Stimulated activated effector memory CD8-positive, alpha-beta T cell treated with anti-CD3 and anti-CD28 coated beads, Interleukin-12 subunit alpha, Interleukin-12 subunit beta, amount 100 ng/mL, for 72 hours (primary cell): ENCODE measurements around the gene AURKAIP1.

Source experiments
- ATAC-seq: fragments of 150-1000 bp; cut with Tn5 transposase; 2 replicates; pipeline ENCODE4 v1.10.0; 2021
- DNase-seq, 2 donors: peaks; one replicate each; pipeline ENCODE4 v3.0.0; 2021 to 2022; ENCODE audit warnings: low spot score in 2 of 2
- H3K27ac Mint-ChIP-seq: one replicate; pipeline ENCODE4 v1.8.0; 2022; ENCODE audit warnings: mild to moderate bottlenecking, mixed read lengths
- H3K36me3 Mint-ChIP-seq: one replicate; pipeline ENCODE4 v1.8.0; 2022; ENCODE audit warnings: mild to moderate bottlenecking, mixed read lengths
- H3K4me1 Mint-ChIP-seq: one replicate; pipeline ENCODE4 v1.8.0; 2022; ENCODE audit warnings: mixed read lengths
- H3K4me3 Mint-ChIP-seq: one replicate; pipeline ENCODE4 v1.8.0; 2022; ENCODE audit warnings: mild to moderate bottlenecking, mixed read lengths
- H3K9me3 Mint-ChIP-seq: one replicate; pipeline ENCODE4 v1.8.0; 2022; ENCODE audit warnings: mixed read lengths

The AURKAIP1 gene

DNA sequence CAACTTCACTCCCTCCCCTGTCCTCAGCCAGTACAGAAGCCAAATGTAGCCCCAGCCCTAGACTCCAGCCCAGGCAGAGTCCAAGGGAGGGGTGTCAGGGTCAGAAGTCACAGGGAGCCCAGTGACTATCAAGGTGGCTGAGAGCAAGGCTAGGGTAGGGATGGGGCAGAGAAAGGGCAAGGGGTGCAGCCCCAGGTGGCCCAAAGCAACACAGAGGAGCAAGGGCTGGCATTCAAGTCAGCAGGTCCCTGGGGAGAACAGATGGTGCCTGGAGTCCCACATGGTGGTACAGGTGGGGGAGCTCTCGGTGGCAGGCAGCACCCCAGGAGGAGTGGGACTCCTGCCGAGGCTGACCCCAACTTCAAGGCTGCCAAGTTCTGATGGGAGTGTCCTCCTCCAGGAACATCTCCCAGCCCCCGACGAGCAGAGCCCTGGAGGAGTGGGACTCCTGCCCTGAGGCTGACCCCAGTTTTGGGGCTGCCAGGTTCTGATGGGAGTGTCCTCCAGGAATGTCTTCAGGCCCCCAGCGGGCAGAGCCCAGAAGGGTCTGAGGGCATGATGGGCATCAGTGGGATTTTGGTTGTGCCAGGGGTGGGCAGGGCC lies 22.1 kb downstream of the AURKAIP1 start:
- no peak overlapping the region for H3K27ac Mint-ChIP-seq
- H3K4me1 Mint-ChIP-seq: peaks cover 7% of the 10 kb centered on the region
- peak overlapping the region; percentile 61 for H3K4me3 Mint-ChIP-seq
- H3K9me3 Mint-ChIP-seq: no peaks in the 10 kb centered on the region
- ATAC-seq: no peak
- H3K36me3 Mint-ChIP-seq: no peaks in the 10 kb centered on the region
- no peak for DNase-seq

DNA sequence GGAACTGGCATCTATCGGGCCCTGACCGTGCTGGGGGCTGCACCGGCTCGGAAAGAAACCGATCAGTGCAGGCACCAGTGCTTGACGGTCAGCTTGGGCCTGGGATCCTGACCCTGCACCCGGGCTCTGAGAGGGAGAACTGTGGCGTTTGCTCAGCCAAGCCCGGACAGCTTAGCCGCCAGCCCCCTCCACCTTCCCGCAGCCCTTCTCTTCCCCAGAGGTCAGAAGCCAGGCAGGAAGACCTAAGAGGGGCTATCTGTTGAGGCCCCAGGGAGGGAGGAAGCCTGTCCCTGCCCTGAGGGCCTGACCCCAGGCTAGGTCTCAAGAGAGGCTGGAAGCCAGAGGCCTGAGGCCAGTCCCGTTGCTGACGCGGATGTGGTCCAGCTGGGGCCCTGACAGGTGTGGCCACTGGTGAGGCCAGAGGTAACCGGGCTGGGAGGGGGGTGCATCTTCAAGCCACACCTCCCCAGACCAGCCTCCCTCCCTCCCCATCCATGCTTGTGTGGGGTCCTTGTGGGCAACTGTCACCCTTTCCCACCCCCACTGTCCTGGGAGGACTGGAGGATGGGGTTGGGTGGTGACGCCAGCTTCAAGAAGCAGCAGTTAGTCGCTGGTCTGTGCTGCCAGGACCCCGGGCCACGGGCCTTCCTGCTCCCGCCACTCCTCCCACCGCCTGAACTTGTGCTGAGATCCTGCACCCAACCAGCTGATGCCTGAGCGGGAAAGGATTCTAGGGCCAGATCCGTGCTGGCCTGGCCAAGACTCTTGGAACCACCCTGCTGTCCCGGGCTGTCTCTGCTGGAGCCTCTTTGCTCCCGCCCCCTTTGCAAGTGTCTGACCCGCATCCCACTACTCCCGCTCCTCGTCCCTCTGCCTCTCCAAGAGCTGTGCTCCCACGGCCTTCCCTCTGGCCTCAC lies 23.2 kb downstream of the AURKAIP1 start:
- H3K4me1 Mint-ChIP-seq: peaks cover 17% of the 10 kb centered on the region
- H3K9me3 Mint-ChIP-seq: no peaks in the 10 kb centered on the region
- ATAC-seq (no peak), DNase-seq (no peak)
- H3K4me3 Mint-ChIP-seq: peak overlapping the region; percentile 61
- H3K36me3 Mint-ChIP-seq: no peaks in the 10 kb centered on the region
- peak overlapping the region; percentile 29 for H3K27ac Mint-ChIP-seq

DNA sequence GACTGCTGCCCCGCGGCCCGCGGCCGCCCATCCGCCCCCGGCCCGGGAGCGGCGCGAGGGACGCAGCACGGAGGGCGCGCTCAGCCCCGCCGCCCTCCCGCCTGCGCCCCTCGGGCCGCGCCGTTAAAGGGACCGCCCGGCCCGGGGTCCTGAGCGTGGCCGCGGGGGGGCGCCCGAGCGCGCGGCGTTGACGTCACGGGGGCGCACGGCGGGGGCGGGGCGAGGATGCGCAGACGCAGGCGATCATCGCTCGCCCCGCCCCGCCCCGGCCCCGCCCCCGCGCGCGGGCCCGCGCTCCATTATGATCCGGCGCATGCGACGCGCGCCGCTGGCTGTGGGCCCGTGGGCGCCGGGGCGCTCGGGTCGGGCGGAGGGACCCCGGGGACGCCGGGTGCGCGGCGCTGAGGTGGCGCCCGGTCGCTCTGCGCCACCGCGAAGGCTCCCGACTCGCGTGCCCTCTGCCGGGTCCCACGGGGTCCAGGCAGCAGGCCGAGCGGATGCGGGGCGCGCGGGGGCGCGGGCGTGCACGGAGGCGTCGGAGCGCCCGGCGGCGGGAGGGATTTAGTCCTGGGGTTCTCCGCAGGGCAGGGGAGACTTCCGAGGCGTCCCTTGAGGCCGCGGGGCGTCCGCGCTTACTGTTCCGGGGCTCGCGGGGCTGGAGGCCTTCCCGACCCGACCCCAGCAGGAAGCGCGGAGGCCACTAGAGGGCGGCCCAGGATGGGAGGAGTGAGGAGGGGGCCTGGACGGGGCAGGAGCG lies 25.6 kb downstream of the AURKAIP1 start, which contains the start of gene DVL1:
TSS of gene DVL1 (minus strand) at position 163 of the 757 bp plus-strand sequence. CDS start 353 bp downstream, outside the sequence.
- DNase-seq (peak; percentile 84 to 85), ATAC-seq (peak; percentile 79)
- H3K4me3 Mint-ChIP-seq: peak within 1 kb of the TSS; percentile 71
- H3K27ac Mint-ChIP-seq: no peak within 1 kb of the TSS
- peaks cover 24% of the 10 kb centered on the region for H3K4me1 Mint-ChIP-seq
- H3K9me3 Mint-ChIP-seq: no peaks in the 10 kb centered on the region
- H3K36me3 Mint-ChIP-seq: no peaks in the 10 kb centered on the region

DNA sequence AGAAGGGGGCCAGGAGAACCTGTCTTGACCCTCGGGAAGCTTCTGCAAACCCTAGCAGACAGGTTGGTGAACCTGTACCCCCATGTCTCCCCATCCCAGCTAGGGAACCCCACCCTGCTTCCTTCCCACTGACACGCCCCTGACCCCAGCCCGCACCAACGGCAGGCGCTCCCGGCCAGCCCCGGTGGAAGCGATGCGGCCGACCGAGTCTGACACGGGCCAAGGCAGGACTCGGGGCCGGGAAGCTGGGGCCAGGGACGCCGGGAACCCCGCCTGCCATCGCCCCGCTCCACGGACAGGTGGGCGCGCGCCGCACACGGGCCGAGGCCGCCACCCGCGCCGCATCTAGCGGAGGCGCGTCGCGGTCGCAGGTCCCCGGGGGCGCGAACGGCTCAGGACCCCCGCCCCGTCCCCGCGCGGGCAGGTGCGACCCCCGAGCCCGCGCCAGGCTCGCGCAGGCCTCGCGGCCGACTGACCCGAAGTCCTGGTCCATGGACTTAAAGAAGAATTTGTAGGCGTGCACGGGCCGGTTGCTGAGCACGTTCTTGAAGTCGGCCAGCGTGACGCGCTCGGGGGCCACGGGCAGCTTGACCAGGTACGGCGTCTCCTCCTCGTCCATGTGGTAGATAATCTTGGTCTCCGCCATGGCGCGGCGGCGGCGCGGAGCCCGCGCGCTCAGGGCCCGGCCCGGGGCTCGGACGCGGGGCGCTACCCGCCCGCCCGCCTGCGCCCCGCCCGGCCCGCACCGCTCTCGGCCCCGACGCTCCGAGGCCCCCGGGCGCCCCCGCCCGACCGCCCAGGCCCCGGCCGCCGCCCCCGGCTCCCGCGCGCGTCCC lies 26.4 kb downstream of the AURKAIP1 start:
- Mint-ChIP-seq H3K27ac (no peak overlapping the region), H3K4me1 (peaks cover 24% of the 10 kb centered on the region), H3K9me3 (no peaks in the 10 kb centered on the region), H3K4me3 (peak overlapping the region; percentile 71), H3K36me3 (no peaks in the 10 kb centered on the region)
- ATAC-seq (peak; percentile 47), DNase-seq (no peak)

DNA sequence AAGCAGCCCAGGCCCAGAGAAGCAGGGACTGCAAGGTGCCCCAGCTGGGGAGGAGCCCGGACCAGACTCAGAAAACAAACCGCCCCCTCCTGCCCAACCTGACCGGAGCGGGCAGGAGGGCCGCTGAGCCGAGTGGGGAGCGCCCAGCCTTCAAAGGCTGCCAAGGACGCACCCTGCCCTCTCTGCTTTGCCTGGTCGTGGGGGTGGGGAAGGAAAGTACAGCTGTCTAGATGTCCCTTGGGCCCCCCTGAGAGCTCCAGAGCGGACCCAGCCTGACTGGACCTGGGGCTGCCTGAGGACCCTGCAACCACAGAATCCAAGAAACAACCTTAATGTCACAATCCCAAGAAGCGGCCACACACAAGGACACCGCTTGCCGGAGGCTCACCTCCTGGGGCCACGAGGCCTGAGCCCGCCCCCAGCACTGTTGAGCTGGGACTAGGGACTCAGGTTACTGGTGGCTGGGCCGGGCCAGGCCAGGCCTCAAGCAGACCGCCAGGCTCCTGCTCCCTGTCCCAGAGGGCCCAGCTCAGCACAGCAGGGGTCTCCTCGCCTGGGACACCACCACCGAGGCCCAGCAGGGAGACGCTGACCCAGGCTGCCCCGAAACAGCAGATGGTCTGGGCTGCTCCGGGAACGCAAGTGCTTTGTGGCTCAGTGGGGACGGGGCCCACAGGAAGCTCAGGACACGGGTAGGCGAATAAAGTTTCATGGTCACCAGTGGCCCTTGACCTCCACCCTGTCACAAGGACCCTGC lies 27.2 kb downstream of the AURKAIP1 start:
- Mint-ChIP-seq H3K27ac (no peak overlapping the region), H3K4me1 (peaks cover 24% of the 10 kb centered on the region), H3K4me3 (peak overlapping the region; percentile 71)

DNA sequence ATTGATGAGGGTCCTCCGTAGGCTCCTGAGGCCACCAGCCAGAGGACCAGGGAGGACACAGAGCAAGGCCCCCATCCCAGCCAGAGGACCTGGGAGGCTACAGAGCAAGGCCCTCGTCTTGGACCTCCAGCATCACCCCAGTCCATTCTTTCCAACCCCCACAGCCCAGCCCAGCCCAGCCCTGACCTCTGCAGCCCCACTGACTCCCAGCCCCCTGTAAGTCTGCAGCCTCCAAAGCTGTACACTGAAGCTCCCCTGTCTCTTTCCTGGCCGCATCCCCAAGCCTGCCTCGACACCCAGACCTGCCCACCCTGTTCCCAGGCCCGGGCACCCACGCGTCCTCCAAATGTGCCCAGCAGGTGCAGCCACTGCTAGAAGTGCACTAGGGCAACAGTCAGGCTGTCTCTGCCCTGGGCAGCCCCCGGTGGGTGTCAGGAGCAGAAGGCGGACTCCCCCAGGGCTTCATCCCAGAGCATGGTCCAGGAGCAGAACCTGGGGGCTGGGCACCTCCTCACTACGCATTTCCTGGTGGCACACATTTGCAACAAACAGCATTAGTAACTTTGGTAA lies 27.9 kb downstream of the AURKAIP1 start:
- no peak for ATAC-seq
- DNase-seq: no peak
- no peaks in the 10 kb centered on the region for H3K36me3 Mint-ChIP-seq
- peak overlapping the region; percentile 71 for H3K4me3 Mint-ChIP-seq
- no peak overlapping the region for H3K27ac Mint-ChIP-seq
- peaks cover 19% of the 10 kb centered on the region for H3K4me1 Mint-ChIP-seq
- no peaks in the 10 kb centered on the region for H3K9me3 Mint-ChIP-seq

More for the DNA sequence above, 27.2 kb downstream of the AURKAIP1 start:
- Mint-ChIP-seq H3K36me3 (no peaks in the 10 kb centered on the region), H3K9me3 (no peaks in the 10 kb centered on the region)
- ATAC-seq (no peak), DNase-seq (no peak)

DNA sequence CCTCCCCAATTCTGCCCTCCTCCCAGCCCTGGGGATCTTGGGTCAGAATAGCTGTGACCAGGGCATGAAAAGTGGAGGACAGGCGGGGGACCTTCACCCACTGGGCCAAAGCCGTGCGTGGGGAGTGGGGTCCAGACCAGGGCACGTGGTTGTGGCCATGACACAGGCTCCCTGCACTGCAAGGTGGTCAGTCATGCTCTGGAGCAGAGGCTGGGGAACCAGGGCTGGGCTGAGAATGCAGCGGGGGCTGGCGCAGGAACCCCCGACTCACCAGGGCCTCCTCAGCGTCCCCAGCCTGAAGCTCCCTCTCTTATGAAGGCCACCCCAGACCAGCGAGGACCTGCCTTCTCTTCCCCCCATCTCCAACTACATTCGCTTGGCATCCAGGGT lies 28.5 kb downstream of the AURKAIP1 start:
- DNase-seq: no peak
- no peak for ATAC-seq
- no peak overlapping the region for H3K27ac Mint-ChIP-seq
- peaks cover 16% of the 10 kb centered on the region for H3K4me1 Mint-ChIP-seq
- H3K4me3 Mint-ChIP-seq: peak overlapping the region; percentile 71
- H3K36me3 Mint-ChIP-seq: no peaks in the 10 kb centered on the region
- no peaks in the 10 kb centered on the region for H3K9me3 Mint-ChIP-seq

DNA sequence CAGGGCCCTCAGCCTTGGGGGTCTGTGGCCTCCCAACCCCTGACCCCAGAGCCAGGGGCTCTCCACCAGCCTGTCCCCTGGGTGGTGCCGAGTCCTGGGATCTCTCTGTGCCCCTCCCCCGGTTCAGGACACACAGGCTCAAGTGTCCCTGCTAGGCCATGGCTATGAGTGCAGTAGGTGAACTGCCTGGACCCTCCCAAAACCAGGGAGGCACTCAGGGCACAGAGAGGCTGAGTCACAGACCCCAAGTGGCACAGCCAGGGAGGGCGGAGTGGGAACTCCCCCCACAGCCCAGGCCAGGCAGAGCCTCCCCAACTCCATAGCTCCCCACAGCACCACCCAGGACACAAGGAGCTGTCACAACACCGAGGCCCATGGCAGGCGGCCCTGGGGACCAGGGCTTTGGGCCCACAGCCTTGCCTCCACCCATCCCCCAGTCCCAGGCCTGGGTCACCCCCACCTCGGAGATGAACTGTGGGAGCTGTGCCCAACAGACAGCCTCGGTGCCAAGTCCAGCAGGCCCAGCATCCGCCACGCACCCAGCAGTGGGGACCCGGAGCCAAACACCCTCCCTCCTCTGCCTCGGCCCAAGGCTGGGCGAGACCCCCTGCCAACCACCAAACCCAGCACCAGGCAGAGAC lies 29.0 kb downstream of the AURKAIP1 start:
- H3K27ac Mint-ChIP-seq: no peak overlapping the region
- peaks cover 21% of the 10 kb centered on the region for H3K4me1 Mint-ChIP-seq
- H3K9me3 Mint-ChIP-seq: no peaks in the 10 kb centered on the region
- no peak overlapping the region for H3K4me3 Mint-ChIP-seq
- H3K36me3 Mint-ChIP-seq: no peaks in the 10 kb centered on the region
- ATAC-seq (no peak), DNase-seq (no peak)

DNA sequence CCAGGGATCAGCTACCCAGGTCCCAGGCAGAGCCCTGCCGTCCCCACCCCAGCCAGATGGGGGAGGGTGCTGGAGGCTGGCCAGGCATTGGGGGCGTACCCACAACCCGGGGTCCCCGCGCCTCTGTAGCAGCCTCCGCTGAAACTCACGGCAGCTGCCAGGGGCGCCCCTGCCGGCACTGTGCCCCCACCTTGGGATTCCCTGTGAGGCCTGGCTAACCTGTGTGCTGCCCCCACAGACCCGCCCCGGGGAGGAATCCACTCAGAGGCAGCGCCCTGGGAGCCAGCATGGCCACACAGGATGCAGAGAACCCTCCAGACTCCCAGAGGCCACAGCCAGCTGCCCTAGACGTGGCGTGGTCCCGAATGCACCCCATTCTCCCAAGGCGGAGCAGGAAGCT lies 29.6 kb downstream of the AURKAIP1 start:
- H3K4me1 Mint-ChIP-seq: peaks cover 23% of the 10 kb centered on the region
- ATAC-seq: no peak

DNA sequence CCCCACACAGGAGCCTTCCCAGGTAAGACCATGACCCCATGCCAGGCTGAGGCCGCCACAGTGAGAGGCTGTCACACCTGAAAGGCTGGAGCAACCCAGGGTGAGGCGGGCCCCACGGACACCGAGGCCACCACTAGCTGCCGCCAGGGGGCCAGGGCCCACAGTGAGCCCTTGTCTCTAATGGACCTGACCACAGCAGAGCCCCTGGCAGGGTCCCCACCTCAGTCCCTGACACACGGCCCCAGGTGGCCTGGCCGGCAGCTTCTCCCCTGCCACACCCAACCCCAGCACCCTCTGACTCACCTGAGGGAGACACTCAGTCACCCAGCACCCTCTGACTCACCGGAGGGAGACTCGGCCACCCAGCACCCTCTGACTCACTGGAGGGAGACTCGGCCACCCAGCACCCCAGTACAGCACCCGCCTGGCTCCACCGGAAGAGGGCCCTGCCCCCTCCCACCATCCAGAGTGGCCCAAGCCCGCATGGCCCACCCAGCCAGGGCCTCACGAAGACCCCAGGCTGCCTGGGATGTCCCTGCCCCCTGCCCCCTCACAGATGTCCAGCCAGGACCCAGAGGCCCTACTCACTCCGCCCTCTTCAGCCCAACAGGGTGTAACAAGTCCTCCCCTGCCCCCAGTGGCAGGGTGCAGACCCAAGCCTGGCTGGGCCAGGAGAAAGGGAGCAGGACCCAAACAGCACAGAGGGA lies 30.2 kb downstream of the AURKAIP1 start:
- H3K4me1 Mint-ChIP-seq: peaks cover 23% of the 10 kb centered on the region
- H3K36me3 Mint-ChIP-seq: no peaks in the 10 kb centered on the region

More for the DNA sequence above, 29.6 kb downstream of the AURKAIP1 start:
- no peak for DNase-seq
- Mint-ChIP-seq H3K4me3 (no peak overlapping the region), H3K27ac (peak overlapping the region; percentile 74), H3K36me3 (no peaks in the 10 kb centered on the region), H3K9me3 (no peaks in the 10 kb centered on the region)

DNA sequence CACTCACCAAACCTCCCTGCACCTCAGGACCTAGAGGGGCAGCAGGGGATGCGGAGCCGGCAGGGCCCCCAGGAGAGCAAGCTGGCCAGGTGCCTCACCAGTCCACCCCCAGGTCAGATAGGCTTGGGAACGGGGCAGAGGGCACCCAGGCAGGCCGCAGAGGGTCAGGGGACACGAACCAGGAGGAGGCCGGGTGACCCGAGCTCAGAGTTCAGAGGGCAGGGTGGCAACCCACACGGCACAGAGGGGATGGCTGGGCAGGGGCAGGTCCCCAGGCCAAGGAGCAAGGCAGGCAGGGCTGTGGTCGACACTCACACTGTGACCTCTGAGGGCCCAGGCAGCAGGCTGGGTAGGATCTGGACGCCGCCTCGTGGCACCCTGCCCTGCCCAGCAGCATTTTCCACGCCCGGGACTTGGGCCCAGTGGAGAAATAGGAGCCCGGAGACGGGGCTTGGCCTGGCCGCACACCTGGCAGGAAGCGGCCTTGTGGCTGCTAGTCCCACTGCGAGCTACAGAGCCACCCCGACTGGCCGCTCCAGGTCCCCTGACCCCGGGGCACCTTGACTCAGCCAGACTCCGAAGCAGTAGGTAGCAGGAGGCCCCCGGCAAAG lies 31.1 kb downstream of the AURKAIP1 start:
- Mint-ChIP-seq H3K9me3 (no peaks in the 10 kb centered on the region), H3K27ac (peak overlapping the region; percentile 74), H3K4me3 (no peak overlapping the region), H3K4me1 (peaks cover 23% of the 10 kb centered on the region), H3K36me3 (no peaks in the 10 kb centered on the region)
- DNase-seq: no peak
- no peak for ATAC-seq

More for the DNA sequence above, 30.2 kb downstream of the AURKAIP1 start:
- DNase-seq (no peak), ATAC-seq (peak; percentile 76)
- H3K27ac Mint-ChIP-seq: peak overlapping the region; percentile 74
- H3K9me3 Mint-ChIP-seq: no peaks in the 10 kb centered on the region
- no peak overlapping the region for H3K4me3 Mint-ChIP-seq

DNA sequence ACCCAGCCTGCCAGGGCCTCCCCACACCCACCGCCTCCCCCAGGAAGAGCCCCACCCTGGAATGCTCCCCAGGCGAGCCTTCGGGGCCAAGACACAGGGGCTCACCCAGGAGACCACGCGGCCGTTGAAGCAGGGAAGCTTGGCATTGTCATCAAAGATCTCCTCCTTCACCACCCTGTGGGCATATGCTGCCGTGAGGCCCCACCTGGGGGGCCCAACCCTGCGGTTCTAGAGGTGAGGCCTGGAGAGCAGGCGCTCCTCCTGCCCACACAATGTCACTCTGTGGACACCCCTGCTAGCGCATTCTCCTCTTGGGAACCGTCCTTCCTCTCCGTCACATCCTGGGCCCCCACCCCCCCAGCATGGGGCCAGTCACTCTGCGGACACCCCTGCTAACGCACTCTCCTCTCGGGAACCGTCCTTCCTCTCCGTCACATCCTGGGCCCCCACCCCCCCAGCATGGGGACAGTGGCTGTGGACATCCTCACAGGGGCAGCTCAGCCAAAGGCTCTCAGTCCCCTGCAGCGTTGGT lies 32.4 kb downstream of the AURKAIP1 start:
- H3K9me3 Mint-ChIP-seq: no peaks in the 10 kb centered on the region

More for the DNA sequence above, 32.4 kb downstream of the AURKAIP1 start:
- Mint-ChIP-seq H3K4me1 (peaks cover 23% of the 10 kb centered on the region), H3K4me3 (no peak overlapping the region), H3K27ac (peak overlapping the region; percentile 74), H3K36me3 (no peaks in the 10 kb centered on the region)
- ATAC-seq (no peak), DNase-seq (no peak)
